GM21528 (cell line): Measurements from ENCODE around the gene ARHGAP10.

Experiments
- ATAC-seq: cut with Tn5 transposase; IDR thresholded peaks from one replicate; pipeline ENCODE4 v1.9.1; 2021; ENCODE audit warnings: mild to moderate bottlenecking, moderate library complexity; ENCODE audit not compliant: unreplicated experiment, low FRiP score

Gene ARHGAP10

GRCh38 chr4:147824316-147824715 lies 92.4 kb downstream of the ARHGAP10 start:
- ATAC-seq = no peak

GRCh38 chr4:147824884-147825283 lies 93.0 kb downstream of the ARHGAP10 start:
- no peak for ATAC-seq

GRCh38 chr4:147825451-147826287 lies 93.8 kb downstream of the ARHGAP10 start:
- no peak for ATAC-seq

GRCh38 chr4:147826288-147826646 lies 94.4 kb downstream of the ARHGAP10 start:
- no peak for ATAC-seq

- no peak for ATAC-seq
Measured at GRCh38 chr4:147828331-147828905, 96.5 kb downstream of the ARHGAP10 start.

GRCh38 chr4:147829401-147830101 lies 97.7 kb downstream of the ARHGAP10 start:
- ATAC-seq = no peak

- ATAC-seq = no peak
Measured at GRCh38 chr4:147830102-147830463, 98.2 kb downstream of the ARHGAP10 start.

GRCh38 chr4:147830987-147831386 lies 99.1 kb downstream of the ARHGAP10 start:
- no peak for ATAC-seq

GRCh38 chr4:147831551-147832171 lies 99.8 kb downstream of the ARHGAP10 start:
- ATAC-seq = no peak

GRCh38 chr4:147833254-147833653 lies 101.4 kb downstream of the ARHGAP10 start:
- no peak for ATAC-seq

GRCh38 chr4:147833741-147834140 lies 101.9 kb downstream of the ARHGAP10 start:
- no peak for ATAC-seq

- ATAC-seq = no peak
Measured at GRCh38 chr4:147834480-147834879, 102.6 kb downstream of the ARHGAP10 start.

GRCh38 chr4:147836807-147837206 lies 104.9 kb downstream of the ARHGAP10 start:
- no peak for ATAC-seq

GRCh38 chr4:147837435-147837834 lies 105.5 kb downstream of the ARHGAP10 start:
- ATAC-seq = no peak

- no peak for ATAC-seq
Measured at GRCh38 chr4:147837854-147838253, 106.0 kb downstream of the ARHGAP10 start.

- ATAC-seq = no peak
Measured at GRCh38 chr4:147839200-147839599, 107.3 kb downstream of the ARHGAP10 start.

GRCh38 chr4:147839663-147840062 lies 107.8 kb downstream of the ARHGAP10 start:
- ATAC-seq = no peak

- ATAC-seq = peak; percentile 54
Measured at GRCh38 chr4:147840838-147841738, 109.2 kb downstream of the ARHGAP10 start.

GRCh38 chr4:147842573-147842972 lies 110.7 kb downstream of the ARHGAP10 start:
- no peak for ATAC-seq

- no peak for ATAC-seq
Measured at GRCh38 chr4:147843162-147843561, 111.3 kb downstream of the ARHGAP10 start.
